ENCODE measurements around the gene SIGLEC6. TPM values are rescaled to one million over a fixed set of nuclear protein-coding genes. Genes with fewer than 3 reads are reported as not detected.
A peak's percentile ranks its signal among the peaks of the same experiment; 100 is the strongest.

The SIGLEC6 gene
- under 1 TPM in 1 of 2 donors, not detected in 1; 0.13 TPM for polyA plus RNA-seq

GRCh38 chr19:51531349-51532315 is at the start of gene SIGLEC6:
Gene SIGLEC6, minus strand, starts transcription at chr19:51531670. Its CDS starts 22 bp downstream, at chr19:51531648.
- no peak within 1 kb of the TSS for H3K27ac ChIP-seq (ENCODE audit: low read depth in 2 of 2, low read length in 1 of 2)
- H3K4me1 ChIP-seq (ENCODE audit: control insufficient read depth in 2 of 2, insufficient read depth in 2 of 2, low read length in 1 of 2), result no peaks in the 10 kb centered on the region
- no peaks in the 10 kb centered on the region for H3K9me3 ChIP-seq (ENCODE audit: control insufficient read depth in 2 of 2, insufficient read depth in 1 of 2, low read depth in 1 of 2, low read length in 1 of 2)
- no peak within 1 kb of the TSS for H3K4me3 ChIP-seq (ENCODE audit: low read depth in 1 of 2, low read length in 2 of 2)
- WGBS, 2 donors, result 27 to 35% methylated on average over 25 of the region's 25 CpGs
- H3K36me3 ChIP-seq (ENCODE audit: control insufficient read depth in 2 of 2, insufficient read depth in 2 of 2, low read length in 1 of 2), result no peaks in the 10 kb centered on the region
- no peaks in the 10 kb centered on the region for H3K27me3 ChIP-seq (ENCODE audit: control insufficient read depth in 1 of 2, insufficient read depth in 2 of 2, low read length in 2 of 2)

- H3K4me1 ChIP-seq (ENCODE audit: control insufficient read depth in 2 of 2, insufficient read depth in 2 of 2, low read length in 1 of 2), result peaks cover 4% of the 10 kb centered on the region in 2 donors
- H3K4me3 ChIP-seq (ENCODE audit: low read depth in 1 of 2, low read length in 2 of 2), result no peak overlapping the region
- H3K27me3 ChIP-seq (ENCODE audit: control insufficient read depth in 1 of 2, insufficient read depth in 2 of 2, low read length in 2 of 2), result no peaks in the 10 kb centered on the region
- 88 to 90% methylated on average over 6 of the region's 6 CpGs for WGBS, 2 donors
- H3K9me3 ChIP-seq (ENCODE audit: control insufficient read depth in 2 of 2, insufficient read depth in 1 of 2, low read depth in 1 of 2, low read length in 1 of 2), result no peaks in the 10 kb centered on the region
- no peak overlapping the region for H3K27ac ChIP-seq (ENCODE audit: low read depth in 2 of 2, low read length in 1 of 2)
- H3K36me3 ChIP-seq (ENCODE audit: control insufficient read depth in 2 of 2, insufficient read depth in 2 of 2, low read length in 1 of 2), result peaks cover 6 to 10% of the 10 kb centered on the region in 2 donors
Measured at GRCh38 chr19:51576850-51577249, 45.4 kb upstream of the SIGLEC6 start.

- Histone ChIP-seq H3K36me3 (ENCODE audit: control insufficient read depth in 2 of 2, insufficient read depth in 2 of 2, low read length in 1 of 2) (peaks cover 0 to 3% of the 10 kb centered on the region in 2 donors), H3K9me3 (ENCODE audit: control insufficient read depth in 2 of 2, insufficient read depth in 1 of 2, low read depth in 1 of 2, low read length in 1 of 2) (no peaks in the 10 kb centered on the region), H3K27ac (ENCODE audit: low read depth in 2 of 2, low read length in 1 of 2) (no peak overlapping the region), H3K27me3 (ENCODE audit: control insufficient read depth in 1 of 2, insufficient read depth in 2 of 2, low read length in 2 of 2) (no peaks in the 10 kb centered on the region), H3K4me1 (ENCODE audit: control insufficient read depth in 2 of 2, insufficient read depth in 2 of 2, low read length in 1 of 2) (peaks cover 4 to 7% of the 10 kb centered on the region in 2 donors), H3K4me3 (ENCODE audit: low read depth in 1 of 2, low read length in 2 of 2) (no peak overlapping the region)
- 96 to 100% methylated on average over 3 of the region's 3 CpGs for WGBS, 2 donors
Measured at GRCh38 chr19:51573331-51573730, 41.9 kb upstream of the SIGLEC6 start.

GRCh38 chr19:51572908-51573307 is 41.4 kb upstream of the SIGLEC6 start:
- Histone ChIP-seq H3K4me1 (ENCODE audit: control insufficient read depth in 2 of 2, insufficient read depth in 2 of 2, low read length in 1 of 2) (peaks cover 4 to 7% of the 10 kb centered on the region in 2 donors), H3K9me3 (ENCODE audit: control insufficient read depth in 2 of 2, insufficient read depth in 1 of 2, low read depth in 1 of 2, low read length in 1 of 2) (no peaks in the 10 kb centered on the region), H3K36me3 (ENCODE audit: control insufficient read depth in 2 of 2, insufficient read depth in 2 of 2, low read length in 1 of 2) (peaks cover 0 to 3% of the 10 kb centered on the region in 2 donors), H3K4me3 (ENCODE audit: low read depth in 1 of 2, low read length in 2 of 2) (no peak overlapping the region), H3K27ac (ENCODE audit: low read depth in 2 of 2, low read length in 1 of 2) (no peak overlapping the region), H3K27me3 (ENCODE audit: control insufficient read depth in 1 of 2, insufficient read depth in 2 of 2, low read length in 2 of 2) (no peaks in the 10 kb centered on the region)
- 93 to 98% methylated on average over 4 of the region's 4 CpGs for WGBS, 2 donors

GRCh38 chr19:51572410-51572809 is 40.9 kb upstream of the SIGLEC6 start:
- WGBS, 2 donors, result 65 to 68% methylated on average over 3 of the region's 3 CpGs
- Histone ChIP-seq H3K4me3 (ENCODE audit: low read depth in 1 of 2, low read length in 2 of 2) (no peak overlapping the region), H3K9me3 (ENCODE audit: control insufficient read depth in 2 of 2, insufficient read depth in 1 of 2, low read depth in 1 of 2, low read length in 1 of 2) (no peaks in the 10 kb centered on the region), H3K36me3 (ENCODE audit: control insufficient read depth in 2 of 2, insufficient read depth in 2 of 2, low read length in 1 of 2) (peaks cover 0 to 3% of the 10 kb centered on the region in 2 donors), H3K4me1 (ENCODE audit: control insufficient read depth in 2 of 2, insufficient read depth in 2 of 2, low read length in 1 of 2) (peaks cover 4 to 7% of the 10 kb centered on the region in 2 donors), H3K27ac (ENCODE audit: low read depth in 2 of 2, low read length in 1 of 2) (no peak overlapping the region), H3K27me3 (ENCODE audit: control insufficient read depth in 1 of 2, insufficient read depth in 2 of 2, low read length in 2 of 2) (no peaks in the 10 kb centered on the region)

GRCh38 chr19:51571599-51571998 is 40.1 kb upstream of the SIGLEC6 start:
- Histone ChIP-seq H3K27me3 (ENCODE audit: control insufficient read depth in 1 of 2, insufficient read depth in 2 of 2, low read length in 2 of 2) (no peaks in the 10 kb centered on the region), H3K27ac (ENCODE audit: low read depth in 2 of 2, low read length in 1 of 2) (no peak overlapping the region), H3K4me1 (ENCODE audit: control insufficient read depth in 2 of 2, insufficient read depth in 2 of 2, low read length in 1 of 2) (peaks cover 4 to 7% of the 10 kb centered on the region in 2 donors), H3K9me3 (ENCODE audit: control insufficient read depth in 2 of 2, insufficient read depth in 1 of 2, low read depth in 1 of 2, low read length in 1 of 2) (no peaks in the 10 kb centered on the region), H3K36me3 (ENCODE audit: control insufficient read depth in 2 of 2, insufficient read depth in 2 of 2, low read length in 1 of 2) (peaks cover 0 to 3% of the 10 kb centered on the region in 2 donors), H3K4me3 (ENCODE audit: low read depth in 1 of 2, low read length in 2 of 2) (peak overlapping the region; percentile 63 to 94)
- WGBS, 2 donors, result 7 to 10% methylated on average over 8 of the region's 8 CpGs

- WGBS, 2 donors, result 0% methylated on average over 30 of the region's 30 CpGs
- H3K27me3 ChIP-seq (ENCODE audit: control insufficient read depth in 1 of 2, insufficient read depth in 2 of 2, low read length in 2 of 2), result no peaks in the 10 kb centered on the region
Measured at GRCh38 chr19:51570962-51571575, 39.6 kb upstream of the SIGLEC6 start, which contains the start of gene ZNF175. Gene ZNF175, plus strand, starts transcription at chr19:51571283. Its CDS starts 2,047 bp downstream, at chr19:51573330.

GRCh38 chr19:51568456-51568855 is 37.0 kb upstream of the SIGLEC6 start:
- WGBS, 2 donors, result 85% methylated on average over 1 of the region's 1 CpG

More at GRCh38 chr19:51570962-51571575, 39.6 kb upstream of the SIGLEC6 start, which contains the start of gene ZNF175:
- H3K4me1 ChIP-seq (ENCODE audit: control insufficient read depth in 2 of 2, insufficient read depth in 2 of 2, low read length in 1 of 2), result peaks cover 4 to 7% of the 10 kb centered on the region in 2 donors
- peak within 1 kb of the TSS; percentile 63 to 94 for H3K4me3 ChIP-seq (ENCODE audit: low read depth in 1 of 2, low read length in 2 of 2)
- H3K36me3 ChIP-seq (ENCODE audit: control insufficient read depth in 2 of 2, insufficient read depth in 2 of 2, low read length in 1 of 2), result peaks cover 0 to 3% of the 10 kb centered on the region in 2 donors
- peak within 1 kb of the TSS; percentile 35 to 73 for H3K27ac ChIP-seq (ENCODE audit: low read depth in 2 of 2, low read length in 1 of 2)
- H3K9me3 ChIP-seq (ENCODE audit: control insufficient read depth in 2 of 2, insufficient read depth in 1 of 2, low read depth in 1 of 2, low read length in 1 of 2), result no peaks in the 10 kb centered on the region

GRCh38 chr19:51567583-51567982 is 36.1 kb upstream of the SIGLEC6 start:
- H3K36me3 ChIP-seq (ENCODE audit: control insufficient read depth in 2 of 2, insufficient read depth in 2 of 2, low read length in 1 of 2), result no peaks in the 10 kb centered on the region
- H3K27ac ChIP-seq (ENCODE audit: low read depth in 2 of 2, low read length in 1 of 2), result no peak overlapping the region
- WGBS, 2 donors, result 75 to 81% methylated on average over 4 of the region's 4 CpGs
- H3K27me3 ChIP-seq (ENCODE audit: control insufficient read depth in 1 of 2, insufficient read depth in 2 of 2, low read length in 2 of 2), result no peaks in the 10 kb centered on the region
- no peak overlapping the region for H3K4me3 ChIP-seq (ENCODE audit: low read depth in 1 of 2, low read length in 2 of 2)
- H3K4me1 ChIP-seq (ENCODE audit: control insufficient read depth in 2 of 2, insufficient read depth in 2 of 2, low read length in 1 of 2), result peaks cover 0 to 4% of the 10 kb centered on the region in 2 donors
- no peaks in the 10 kb centered on the region for H3K9me3 ChIP-seq (ENCODE audit: control insufficient read depth in 2 of 2, insufficient read depth in 1 of 2, low read depth in 1 of 2, low read length in 1 of 2)

More at GRCh38 chr19:51568456-51568855, 37.0 kb upstream of the SIGLEC6 start:
- peaks cover 0 to 3% of the 10 kb centered on the region in 2 donors for H3K36me3 ChIP-seq (ENCODE audit: control insufficient read depth in 2 of 2, insufficient read depth in 2 of 2, low read length in 1 of 2)
- H3K9me3 ChIP-seq (ENCODE audit: control insufficient read depth in 2 of 2, insufficient read depth in 1 of 2, low read depth in 1 of 2, low read length in 1 of 2), result no peaks in the 10 kb centered on the region
- H3K27ac ChIP-seq (ENCODE audit: low read depth in 2 of 2, low read length in 1 of 2), result no peak overlapping the region
- no peak overlapping the region for H3K4me3 ChIP-seq (ENCODE audit: low read depth in 1 of 2, low read length in 2 of 2)
- H3K4me1 ChIP-seq (ENCODE audit: control insufficient read depth in 2 of 2, insufficient read depth in 2 of 2, low read length in 1 of 2), result peaks cover 4 to 7% of the 10 kb centered on the region in 2 donors
- no peaks in the 10 kb centered on the region for H3K27me3 ChIP-seq (ENCODE audit: control insufficient read depth in 1 of 2, insufficient read depth in 2 of 2, low read length in 2 of 2)
